ENCODE data around the gene ZNF709. TPM values are rescaled to one million over a fixed set of nuclear protein-coding genes. Genes with fewer than 3 reads are reported as not detected.
A peak's percentile ranks its signal among the peaks of the same experiment; 100 is the strongest.
"Not testable (repeated sequence)": the region's sequence is repeated elsewhere in the genome, so short reads cannot be mapped to it uniquely, and the experiment has no call there.

ZNF709 gene
- total RNA-seq, 8 experiments from 2014 or later, result 0.46 to 16.3 (median 12.3) TPM

- in situ Hi-C loops (cut with MboI; ENCODE audit: low pct_unique_long_range_greater_than_20kb in 2 of 9, low sequenced_read_pairs in 9 of 9, unreplicated experiment in 9 of 9), result no loop called here
- H3K4me3 ChIP-seq, result peak overlapping the region; percentile 72 to 99 (median 84)
- no peak for ATAC-seq (replicated peaks in 6 of 8)
- H3K4me1 ChIP-seq (replicated peaks in 1 of 2), result peaks cover 9 to 16% of the 10 kb centered on the region in 2 donors
- 0 to 9% (median 0%) methylated on average over 1 to 7 of the region's 13 CpGs; no CpG with 5 or more reads in 3 of the 10 experiments for WGBS, 10 experiments
- peak overlapping the region; percentile 69 to 89 for H3K27ac ChIP-seq
Measured at GRCh38 chr19:12484011-12484370, 625 bp downstream of the ZNF709 start.

- H3K4me1 ChIP-seq (replicated peaks in 1 of 2), result peaks cover 9 to 16% of the 10 kb centered on the region in 2 donors
- ATAC-seq (replicated peaks in 6 of 8), result no peak
- H3K4me3 ChIP-seq, result peak overlapping the region in 1 of 5 donors; percentile 2
- no peak overlapping the region for H3K27ac ChIP-seq
- in situ Hi-C loops (cut with MboI; ENCODE audit: low pct_unique_long_range_greater_than_20kb in 2 of 9, low sequenced_read_pairs in 9 of 9, unreplicated experiment in 9 of 9), result no loop called here
- 40 to 94% (median 67%) methylated on average over 1 to 2 of the region's 2 CpGs; no CpG with 5 or more reads in 5 of the 10 experiments for WGBS, 10 experiments
Measured at GRCh38 chr19:12482509-12482886, 2.1 kb downstream of the ZNF709 start.

DNA sequence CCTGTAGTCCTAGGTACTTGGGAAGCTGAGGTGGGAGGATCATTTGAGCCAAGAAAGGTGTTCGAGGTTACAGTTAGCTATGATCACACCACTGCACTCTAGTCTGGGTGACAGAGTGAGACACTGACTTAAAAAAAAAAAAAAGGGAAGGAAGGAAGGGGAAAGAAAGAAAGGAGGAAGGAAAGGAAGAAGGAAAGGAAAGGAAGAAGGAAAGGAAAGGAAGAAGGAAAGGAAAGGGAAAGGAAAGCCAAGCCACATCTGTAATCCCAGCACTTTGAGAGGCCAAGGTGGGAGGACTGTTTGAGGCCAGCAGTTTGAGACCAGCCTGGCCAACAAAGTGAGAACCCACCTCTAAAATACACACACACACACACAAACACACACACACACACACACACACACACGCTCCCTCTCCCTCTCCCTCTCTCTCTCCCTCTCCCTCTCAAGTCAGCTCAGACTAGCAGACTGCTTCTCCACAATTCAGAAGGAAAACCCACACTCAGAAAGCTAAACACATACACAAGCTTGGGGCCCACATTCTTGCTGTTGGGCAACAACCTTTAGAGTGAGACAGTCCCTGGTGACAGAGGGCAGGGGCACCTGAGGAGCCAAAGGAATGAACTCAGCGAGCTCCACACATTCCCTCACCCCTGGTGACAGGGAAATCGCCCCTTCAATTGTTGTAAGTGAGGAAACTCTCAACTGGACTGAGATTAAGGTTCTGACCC, 2.7 kb downstream of the ZNF709 start:
- in situ Hi-C loops (cut with MboI; ENCODE audit: low pct_unique_long_range_greater_than_20kb in 2 of 9, low sequenced_read_pairs in 9 of 9, unreplicated experiment in 9 of 9), result no loop called here
- 47 to 100% (median 87%) methylated on average over 1 to 2 of the region's 4 CpGs for WGBS, 10 experiments
- peak in 1 of 8 experiments; percentile 18 for ATAC-seq (replicated peaks in 6 of 8)
- H3K4me3 ChIP-seq, result peak overlapping the region in 1 of 5 donors; percentile 2
- H3K4me1 ChIP-seq (replicated peaks in 1 of 2), result peaks cover 9 to 16% of the 10 kb centered on the region in 2 donors
- no peak overlapping the region for H3K27ac ChIP-seq

DNA sequence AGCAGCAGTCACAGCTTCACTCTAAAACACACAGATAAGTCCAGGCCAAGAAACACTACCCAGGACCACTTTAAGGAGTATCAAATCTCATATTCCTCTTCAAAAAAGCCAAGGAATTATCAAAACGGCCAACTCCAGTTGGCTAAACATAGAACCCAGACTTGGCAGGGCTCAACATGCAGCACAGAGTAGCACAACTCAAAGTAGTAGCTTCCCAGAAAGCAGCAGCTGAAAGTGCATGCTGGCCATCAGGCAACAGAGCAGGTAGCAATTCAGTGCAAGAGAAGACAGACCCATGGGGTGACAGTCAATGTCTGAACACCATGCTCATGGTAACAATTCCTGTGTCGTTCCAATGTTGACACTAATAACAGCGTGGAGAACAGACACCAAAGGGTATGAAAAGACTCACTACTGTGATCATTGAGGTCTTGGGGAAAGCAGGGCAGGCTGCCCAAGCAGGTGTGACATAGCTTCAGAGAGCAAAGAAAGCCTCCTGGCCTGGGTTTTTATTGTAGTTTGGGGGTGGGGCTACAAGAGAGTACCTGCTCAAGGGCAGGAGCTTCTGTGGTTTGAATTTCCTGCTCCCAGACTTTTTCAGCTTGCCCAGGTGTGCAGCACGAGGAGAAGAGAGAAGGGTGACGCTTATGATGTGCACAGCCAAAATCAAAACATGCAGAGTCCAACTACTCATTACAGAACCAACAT, 6.2 kb downstream of the ZNF709 start:
- Histone ChIP-seq H3K4me3 (no peak overlapping the region), H3K27ac (no peak overlapping the region), H3K4me1 (replicated peaks in 1 of 2) (peaks cover 2 to 14% of the 10 kb centered on the region in 2 donors)
- ATAC-seq (replicated peaks in 6 of 8), result no peak
- 0 to 100% (median 63%) methylated on average over 1 to 4 of the region's 5 CpGs; no CpG with 5 or more reads in 3 of the 10 experiments for WGBS, 10 experiments
- in situ Hi-C loops (cut with MboI; ENCODE audit: low pct_unique_long_range_greater_than_20kb in 2 of 9, low sequenced_read_pairs in 9 of 9, unreplicated experiment in 9 of 9), result no loop called here

- no CpG with 5 or more reads among the region's 33 CpGs for WGBS, 10 experiments
- ATAC-seq (replicated peaks in 6 of 8); H3K4me1 ChIP-seq (replicated peaks in 1 of 2); H3K27ac ChIP-seq; in situ Hi-C loops (cut with MboI; ENCODE audit: low pct_unique_long_range_greater_than_20kb in 2 of 9, low sequenced_read_pairs in 9 of 9, unreplicated experiment in 9 of 9); H3K4me3 ChIP-seq: not testable (repeated sequence)
Measured at GRCh38 chr19:12467651-12468050, 17.0 kb downstream of the ZNF709 start.

- WGBS, 10 experiments, result 39 to 91% (median 79%) methylated on average over 2 to 5 of the region's 5 CpGs; no CpG with 5 or more reads in 1 of the 10 experiments
- in situ Hi-C loops (cut with MboI; ENCODE audit: low pct_unique_long_range_greater_than_20kb in 2 of 9, low sequenced_read_pairs in 9 of 9, unreplicated experiment in 9 of 9), result no loop called here
- Histone ChIP-seq H3K4me1 (replicated peaks in 1 of 2) (no peaks in the 10 kb centered on the region), H3K27ac (no peak overlapping the region), H3K4me3 (no peak overlapping the region)
- no peak for ATAC-seq (replicated peaks in 6 of 8)
Measured at GRCh38 chr19:12465211-12465610, 19.4 kb downstream of the ZNF709 start.

DNA sequence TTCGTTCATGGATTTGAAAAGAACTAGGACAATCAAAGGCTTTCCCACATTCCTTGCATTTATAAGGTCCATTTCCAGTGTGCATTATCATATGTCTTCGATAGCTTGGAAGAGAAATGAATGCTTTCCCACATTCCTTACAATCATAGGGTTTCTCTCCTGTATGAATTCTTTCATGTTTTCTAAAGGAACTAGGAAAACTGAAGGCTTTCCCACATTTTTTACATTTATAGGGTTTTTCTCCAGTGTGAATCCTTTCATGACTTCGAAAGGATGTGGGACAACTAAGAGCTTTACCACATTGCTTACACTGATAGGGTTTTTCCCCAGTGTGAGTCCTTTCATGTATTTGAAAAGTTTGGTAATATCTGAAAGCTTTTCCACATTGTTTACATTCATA, 19.8 kb downstream of the ZNF709 start:
- no peak for ATAC-seq (replicated peaks in 6 of 8)
- in situ Hi-C loops (cut with MboI; ENCODE audit: low pct_unique_long_range_greater_than_20kb in 2 of 9, low sequenced_read_pairs in 9 of 9, unreplicated experiment in 9 of 9), result no loop called here
- 0 to 100% (median 83%) methylated on average over 1 to 3 of the region's 3 CpGs; no CpG with 5 or more reads in 1 of the 10 experiments for WGBS, 10 experiments
- no peaks in the 10 kb centered on the region for H3K4me1 ChIP-seq (replicated peaks in 1 of 2)
- H3K27ac ChIP-seq, result no peak overlapping the region
- no peak overlapping the region for H3K4me3 ChIP-seq

DNA sequence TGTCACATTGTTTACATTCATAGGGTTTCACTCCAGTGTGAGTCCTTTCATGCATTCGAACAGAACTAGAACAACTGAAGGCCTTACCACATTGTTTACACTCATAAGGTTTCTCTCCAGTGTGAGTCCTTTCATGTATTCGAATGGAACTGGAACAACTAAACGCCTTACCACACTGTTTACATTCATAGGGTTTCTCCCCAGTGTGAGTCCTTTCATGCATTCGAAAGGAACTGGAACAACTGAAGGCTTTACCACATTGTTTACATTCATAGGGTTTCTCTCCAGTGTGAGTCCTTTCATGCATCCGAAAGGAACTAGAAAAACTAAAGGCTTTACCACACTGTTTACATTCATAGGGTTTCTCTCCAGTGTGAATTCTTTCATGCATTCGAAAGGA, 20.5 kb downstream of the ZNF709 start:
- 58 to 100% (median 91%) methylated on average over 2 to 6 of the region's 6 CpGs; no CpG with 5 or more reads in 1 of the 10 experiments for WGBS, 10 experiments
- ATAC-seq (replicated peaks in 6 of 8); in situ Hi-C loops (cut with MboI; ENCODE audit: low pct_unique_long_range_greater_than_20kb in 2 of 9, low sequenced_read_pairs in 9 of 9, unreplicated experiment in 9 of 9); H3K4me1 ChIP-seq (replicated peaks in 1 of 2); H3K27ac ChIP-seq; H3K4me3 ChIP-seq: not testable (repeated sequence)

- in situ Hi-C loops (cut with MboI; ENCODE audit: low pct_unique_long_range_greater_than_20kb in 2 of 9, low sequenced_read_pairs in 9 of 9, unreplicated experiment in 9 of 9), result no loop called here
- H3K27ac ChIP-seq, result no peak overlapping the region
- H3K4me1 ChIP-seq (replicated peaks in 1 of 2), result no peaks in the 10 kb centered on the region
- ATAC-seq (replicated peaks in 6 of 8), result no peak
- WGBS, 10 experiments, result 44 to 88% (median 75%) methylated on average over 2 to 6 of the region's 6 CpGs; no CpG with 5 or more reads in 1 of the 10 experiments
- H3K4me3 ChIP-seq, result no peak overlapping the region
Measured at GRCh38 chr19:12453495-12453894, 31.1 kb downstream of the ZNF709 start.

GRCh38 chr19:12450844-12451243, 33.8 kb downstream of the ZNF709 start:
- 35 to 87% (median 63%) methylated on average over 1 to 9 of the region's 10 CpGs; no CpG with 5 or more reads in 1 of the 10 experiments for WGBS, 10 experiments
- Histone ChIP-seq H3K27ac (no peak overlapping the region), H3K4me3 (no peak overlapping the region), H3K4me1 (replicated peaks in 1 of 2) (no peaks in the 10 kb centered on the region)
- no peak for ATAC-seq (replicated peaks in 6 of 8)
- in situ Hi-C loops (cut with MboI; ENCODE audit: low pct_unique_long_range_greater_than_20kb in 2 of 9, low sequenced_read_pairs in 9 of 9, unreplicated experiment in 9 of 9), result no loop called here

- WGBS, 10 experiments, result 20 to 100% (median 20%) methylated on average over 1 of the region's 2 CpGs; no CpG with 5 or more reads in 7 of the 10 experiments
- Histone ChIP-seq H3K4me3 (no peak overlapping the region), H3K4me1 (replicated peaks in 1 of 2) (no peaks in the 10 kb centered on the region), H3K27ac (no peak overlapping the region)
- in situ Hi-C loops (cut with MboI; ENCODE audit: low pct_unique_long_range_greater_than_20kb in 2 of 9, low sequenced_read_pairs in 9 of 9, unreplicated experiment in 9 of 9), result no loop called here
- no peak for ATAC-seq (replicated peaks in 6 of 8)
Measured at GRCh38 chr19:12448808-12449207, 35.8 kb downstream of the ZNF709 start.

- peak; percentile 95 to 97 (median 96) for ATAC-seq (replicated peaks in 6 of 8)
- no peaks in the 10 kb centered on the region for H3K4me1 ChIP-seq (replicated peaks in 1 of 2)
- H3K27ac ChIP-seq, result peak within 1 kb of the TSS; percentile 55 to 85
- in situ Hi-C loops (cut with MboI; ENCODE audit: low pct_unique_long_range_greater_than_20kb in 2 of 9, low sequenced_read_pairs in 9 of 9, unreplicated experiment in 9 of 9), result no loop called here
- 0% methylated on average over 1 to 5 of the region's 59 CpGs; no CpG with 5 or more reads in 7 of the 10 experiments for WGBS, 10 experiments
- H3K4me3 ChIP-seq, result peak within 1 kb of the TSS; percentile 34 to 57 (median 45)
Measured at GRCh38 chr19:12440541-12441316, 43.9 kb downstream of the ZNF709 start, which contains the start of gene ZNF443. ZNF443 (minus strand) TSS chr19:12441021; CDS start chr19:12440914, 107 bp downstream.

All from motor neuron (in vitro differentiated cells).